Endothelial cell of umbilical vein (primary cell): Measurements from ENCODE around the gene DOCK7. TPM values are rescaled to one million over a fixed set of nuclear protein-coding genes. Genes with fewer than 3 reads are reported as not detected.

ENCODE experiments used
- BruUV-seq: library from RNA; stranded (reverse); fragments of 400-500 nt; replicated peaks from 2 replicates; lab custom pipeline; 2021; lab: Mats Ljungman, UMichigan
- CTCF ChIA-PET: fragments of 300-600, 350-600 bp; sonication (Branson Sonifier 250); formaldehyde crosslinking; loops from one replicate; lab custom pipeline; 2021; ENCODE audit warnings: antibody characterized with exemption, inconsistent platforms; lab: Charles Lee
- POLR2A ChIA-PET: fragments of 300-600, 350-600 bp; sonication (Branson Sonifier 250); formaldehyde crosslinking; loops from one replicate; lab custom pipeline; 2021; ENCODE audit warnings: antibody characterized with exemption, inconsistent platforms; lab: Charles Lee
- DNase-seq: peaks from one replicate; pipeline ENCODE4 v3.0.0-alpha.2; 2011; ENCODE audit warnings: low read depth, low spot score
- FAIRE-seq: peaks from 2 replicates; lab custom pipeline; 2011; peaks lifted over from hg19 to GRCh38; lab: Jason Lieb, UNC
- H2AFZ ChIP-seq: 2 replicates; pipeline ENCODE4 v1.6.0; 2012; ENCODE audit warnings: low read depth, low read length, control low read depth, inconsistent platforms
- H3K27ac ChIP-seq: 2 replicates; pipeline ENCODE4 v1.5.1; 2011; ENCODE audit warnings: low read depth, mild to moderate bottlenecking, control low read depth, low read length, moderate library complexity; ENCODE audit not compliant: insufficient read depth
- H3K27me3 ChIP-seq, 2 experiments: 2 replicates each; pipeline versions ENCODE4 v1.6.0 to v1.6.1; 2011; ENCODE audit warnings: low read length in 2 of 2, mixed read lengths in 1 of 2; ENCODE audit not compliant: control insufficient read depth in 2 of 2, insufficient read depth in 2 of 2
- H3K36me3 ChIP-seq, 2 experiments: 2 replicates in 1 of 2; 3 replicates in 1 of 2; pipeline ENCODE4 v1.5.1; 2011; ENCODE audit warnings: low read length in 2 of 2, mild to moderate bottlenecking in 1 of 2, moderate library complexity in 1 of 2; ENCODE audit not compliant: control insufficient read depth in 2 of 2, insufficient read depth in 2 of 2; ENCODE audit errors: extremely low read depth in 1 of 2
- H3K4me1 ChIP-seq: 3 replicates; pipeline ENCODE4 v1.5.1; 2011; ENCODE audit warnings: mild to moderate bottlenecking, low read length; ENCODE audit not compliant: control insufficient read depth, insufficient read depth; ENCODE audit errors: extremely low read depth
- H3K4me2 ChIP-seq: 2 replicates; pipeline ENCODE4 v1.6.1; 2011; ENCODE audit warnings: low read length, control low read depth, mixed read lengths; ENCODE audit not compliant: insufficient read depth
- H3K4me3 ChIP-seq, 3 experiments: fragments of 200-600 bp in 1 of 3; sonication (generic), shearing (Covaris generic) in 1 of 3; replicated peaks in 1 of 3; 2 replicates each; pipeline ENCODE4 v1.5.1; 2011 to 2016; ENCODE audit warnings: control low read depth in 3 of 3, low read length in 3 of 3, mild to moderate bottlenecking in 2 of 3, inconsistent platforms in 1 of 3, low read depth in 1 of 3, moderate library complexity in 1 of 3; ENCODE audit not compliant: insufficient read depth in 1 of 3
- H3K79me2 ChIP-seq: 2 replicates; pipeline ENCODE4 v1.6.0; 2012; ENCODE audit warnings: low read length, inconsistent platforms; ENCODE audit not compliant: control insufficient read depth, insufficient read depth
- H3K9ac ChIP-seq: replicated peaks from 2 replicates; pipeline ENCODE3; 2011; ENCODE audit warnings: low read length, control low read depth; ENCODE audit not compliant: insufficient read depth; ENCODE audit errors: extremely low read depth
- H3K9me1 ChIP-seq: replicated peaks from 3 replicates; pipeline ENCODE4 v1.6.0; 2011; ENCODE audit warnings: mild to moderate bottlenecking, low read length; ENCODE audit not compliant: control insufficient read depth, insufficient read depth; ENCODE audit errors: extremely low read depth
- H3K9me3 ChIP-seq: replicated peaks from 2 replicates; pipeline ENCODE4 v1.5.1; 2012; ENCODE audit warnings: low read length, inconsistent platforms; ENCODE audit not compliant: control insufficient read depth, insufficient read depth
- H4K20me1 ChIP-seq: replicated peaks from 2 replicates; pipeline ENCODE3; 2011; ENCODE audit warnings: mild to moderate bottlenecking, low read length; ENCODE audit not compliant: control insufficient read depth, insufficient read depth; ENCODE audit errors: extremely low read depth
- EZH2 ChIP-seq: IDR thresholded peaks from 2 replicates; pipeline ENCODE4 v1.6.1; 2012; ENCODE audit warnings: borderline replicate concordance, low read depth, mild to moderate bottlenecking, moderate library complexity, low read length, inconsistent platforms; ENCODE audit not compliant: severe bottlenecking
- FOS ChIP-seq: IDR thresholded peaks from 2 replicates; pipeline ENCODE4 v1.6.1; 2011; ENCODE audit warnings: mild to moderate bottlenecking, low read length, moderate library complexity, borderline replicate concordance; ENCODE audit not compliant: insufficient read depth
- GATA2 ChIP-seq: IDR thresholded peaks from 2 replicates; pipeline ENCODE4 v1.7.0; 2011; ENCODE audit warnings: low read depth, mild to moderate bottlenecking, moderate library complexity, mixed read lengths, low read length; ENCODE audit not compliant: insufficient read length, insufficient read depth
- JUN ChIP-seq: IDR thresholded peaks from 2 replicates; pipeline ENCODE4 v1.6.1; 2011; ENCODE audit warnings: borderline replicate concordance, low read depth; ENCODE audit not compliant: insufficient read length, insufficient read depth
- MAX ChIP-seq: IDR thresholded peaks from 2 replicates; pipeline ENCODE4 v1.6.1; 2011; ENCODE audit not compliant: insufficient read depth, insufficient read length
- MYC ChIP-seq: IDR thresholded peaks from one replicate; pipeline ENCODE4 v1.6.1; 2011; ENCODE audit warnings: mild to moderate bottlenecking, low read depth, low read length
- POLR2A ChIP-seq: IDR thresholded peaks from 2 replicates; pipeline ENCODE4 v1.6.1; 2012; ENCODE audit warnings: low read depth, mild to moderate bottlenecking, control low read depth, low read length
- POLR2AphosphoS5 ChIP-seq: IDR thresholded peaks from 2 replicates; pipeline ENCODE4 v1.6.1; 2012; ENCODE audit warnings: low read depth, mild to moderate bottlenecking, control low read depth, low read length, moderate library complexity; ENCODE audit not compliant: insufficient read depth
- dilution Hi-C: fragments of 300-500 bp; cut with MboI; formaldehyde crosslinking; loops from one replicate; pipeline ENCODE4 v1.15.0; 2019; ENCODE audit warnings: low sequenced_read_pairs; ENCODE audit not compliant: extremely low pct_ligation_motif_present
- intact Hi-C: fragments of 100-400 bp; cut with micrococcal nuclease; formaldehyde crosslinking; loops from one replicate; pipeline ENCODE4 v1.10.0; 2022
- polyA plus RNA-seq, 4 experiments: library from polyadenylated mRNA; depleted of rRNA in 3 of 4; stranded (reverse) in 3 of 4; unstranded in 1 of 4; fragments of >200 nt; gene quantifications; 2 replicates each; pipeline versions ENCODE4 v1.2.1 to v1.2.3, GENCODE V29; 2011 to 2012; ENCODE audit warnings: missing spikeins in 1 of 4
- total RNA-seq: library from RNA; stranded (reverse); gene quantifications from 2 replicates; pipeline ENCODE4 v1.2.3, GENCODE V29; 2021
- TF ChIP-seq, protein P1 (sequence below), 2 donors: IDR thresholded peaks; 1 replicate in 1 of 2; 2 replicates in 1 of 2; pipeline ENCODE4 v1.5.1; 2011; ENCODE audit warnings: low read length in 2 of 2, mild to moderate bottlenecking in 2 of 2, moderate library complexity in 2 of 2, control low read depth in 1 of 2, inconsistent platforms in 1 of 2, low read depth in 1 of 2; ENCODE audit not compliant: insufficient read depth in 1 of 2; ENCODE audit errors: extremely low read depth in 1 of 2

The DOCK7 gene
- total and polyA plus RNA-seq, 2 donors (not counting 3 experiments of a cell fraction or from before 2014, with no cell fraction given), result 9.4 to 31.9 TPM

DNA sequence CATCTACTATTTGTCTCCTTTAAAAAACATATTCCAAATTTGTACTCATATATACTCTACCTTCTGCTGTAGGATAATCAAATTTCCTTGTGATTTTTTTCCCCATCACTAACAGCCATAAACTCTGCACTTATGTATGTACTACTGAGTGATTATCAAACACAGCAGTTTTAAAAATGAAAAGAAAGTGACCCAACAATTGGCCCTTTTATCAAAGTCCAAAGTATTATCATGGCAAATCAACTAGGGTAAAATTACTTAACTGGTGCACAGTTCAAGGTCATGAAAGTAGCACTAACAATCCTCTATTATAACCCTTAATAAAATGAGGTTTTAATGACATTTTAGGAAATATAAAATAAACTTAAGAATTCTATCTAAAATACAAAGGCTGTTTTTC, 79.3 kb downstream of the DOCK7 start:
- intact Hi-C loops (no loop called here), dilution Hi-C loops (no loop called here)
- Histone ChIP-seq H3K4me3 (no peak overlapping the region), H3K9me1 (no peaks in the 10 kb centered on the region), H2AFZ (no peak overlapping the region), H3K4me2 (no peak overlapping the region), H4K20me1 (no peaks in the 10 kb centered on the region), H3K9ac (no peak overlapping the region), H3K79me2 (no peaks in the 10 kb centered on the region), H3K4me1 (no peaks in the 10 kb centered on the region), H3K27me3 (no peaks in the 10 kb centered on the region), H3K27ac (no peak overlapping the region), H3K36me3 (no peaks in the 10 kb centered on the region), H3K9me3 (no peaks in the 10 kb centered on the region)
- CTCF ChIA-PET, result no interaction called here
- FAIRE-seq (no peak), DNase-seq (no peak)
- TF ChIP-seq JUN (no peak), FOS (no peak), POLR2AphosphoS5 (no peak), POLR2A (no peak)
- no TSS peak for BruUV-seq
- POLR2A ChIA-PET, result no interaction called here

- H3K4me1 ChIP-seq, result no peaks in the 10 kb centered on the region
- no TSS peak for BruUV-seq
- H3K36me3 ChIP-seq, result no peaks in the 10 kb centered on the region
- POLR2A ChIA-PET, result no interaction called here
- FAIRE-seq (no peak), DNase-seq (no peak)
- no peak overlapping the region for H2AFZ ChIP-seq
- CTCF ChIA-PET, result interaction anchor here (0.6 kb wide), 1 partner anchor 9 kb away, joined by 3 read pairs; no protein-coding TSS in a partner anchor
- H3K27ac ChIP-seq, result no peak overlapping the region
- no peak for TF ChIP-seq MAX
- TF ChIP-seq, protein P1, sequence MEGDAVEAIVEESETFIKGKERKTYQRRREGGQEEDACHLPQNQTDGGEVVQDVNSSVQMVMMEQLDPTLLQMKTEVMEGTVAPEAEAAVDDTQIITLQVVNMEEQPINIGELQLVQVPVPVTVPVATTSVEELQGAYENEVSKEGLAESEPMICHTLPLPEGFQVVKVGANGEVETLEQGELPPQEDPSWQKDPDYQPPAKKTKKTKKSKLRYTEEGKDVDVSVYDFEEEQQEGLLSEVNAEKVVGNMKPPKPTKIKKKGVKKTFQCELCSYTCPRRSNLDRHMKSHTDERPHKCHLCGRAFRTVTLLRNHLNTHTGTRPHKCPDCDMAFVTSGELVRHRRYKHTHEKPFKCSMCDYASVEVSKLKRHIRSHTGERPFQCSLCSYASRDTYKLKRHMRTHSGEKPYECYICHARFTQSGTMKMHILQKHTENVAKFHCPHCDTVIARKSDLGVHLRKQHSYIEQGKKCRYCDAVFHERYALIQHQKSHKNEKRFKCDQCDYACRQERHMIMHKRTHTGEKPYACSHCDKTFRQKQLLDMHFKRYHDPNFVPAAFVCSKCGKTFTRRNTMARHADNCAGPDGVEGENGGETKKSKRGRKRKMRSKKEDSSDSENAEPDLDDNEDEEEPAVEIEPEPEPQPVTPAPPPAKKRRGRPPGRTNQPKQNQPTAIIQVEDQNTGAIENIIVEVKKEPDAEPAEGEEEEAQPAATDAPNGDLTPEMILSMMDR (IDR thresholded peaks at IDR 0.05; ENCODE audit: extremely low read depth in 1 of 2, insufficient read depth in 1 of 2, low read depth in 1 of 2, low read length in 2 of 2), result no peak
- TF ChIP-seq JUN, result no peak
- TF ChIP-seq MYC, result no peak
- no peak for TF ChIP-seq POLR2A
- TF ChIP-seq EZH2, result no peak
- no peak for TF ChIP-seq GATA2
- no peak for TF ChIP-seq POLR2AphosphoS5
- no peak for TF ChIP-seq FOS
- no peaks in the 10 kb centered on the region for H3K9me1 ChIP-seq
- no peaks in the 10 kb centered on the region for H3K27me3 ChIP-seq
- H4K20me1 ChIP-seq, result no peaks in the 10 kb centered on the region
- H3K4me2 ChIP-seq, result no peak overlapping the region
- intact Hi-C loops, result no loop called here
- dilution Hi-C loops, result no loop called here
- H3K4me3 ChIP-seq, result no peak overlapping the region
- H3K9me3 ChIP-seq, result no peaks in the 10 kb centered on the region
- H3K9ac ChIP-seq, result no peak overlapping the region
- no peaks in the 10 kb centered on the region for H3K79me2 ChIP-seq
These were observed 86.7 kb downstream of the DOCK7 start for GRCh38 chr1:62601457-62601856.
